Measurements from ENCODE around the gene ABCC1. TPM values are rescaled to one million over a fixed set of nuclear protein-coding genes. Genes with fewer than 3 reads are reported as not detected.
"Not testable (repeated sequence)": the region's sequence is repeated elsewhere in the genome, so short reads cannot be mapped to it uniquely, and the experiment has no call there.

ABCC1 gene
- total RNA-seq, 1 experiment from 2014 or later = 25.0 TPM

GRCh38 chr16:16190546-16190945 lies 241.1 kb downstream of the ABCC1 start:
- POLR2A ChIA-PET (ENCODE audit: low non-redundant PET) = no interaction called here

GRCh38 chr16:16190966-16191365 lies 241.6 kb downstream of the ABCC1 start:
- H3K36me3 ChIP-seq (ENCODE audit: insufficient read depth, low read length, poor library complexity, severe bottlenecking); POLR2A ChIA-PET (ENCODE audit: low non-redundant PET); BruUV-seq (replicated peaks); CTCF ChIA-PET; DNase-seq (ENCODE audit: low spot score); H3K4me1 ChIP-seq (ENCODE audit: insufficient read depth, low read length, poor library complexity, severe bottlenecking); H3K27ac ChIP-seq (ENCODE audit: low read depth, low read length, poor library complexity, severe bottlenecking); H3K4me3 ChIP-seq (ENCODE audit: low read depth, low read length, poor library complexity, severe bottlenecking); H3K9me3 ChIP-seq (ENCODE audit: low read depth, low read length, poor library complexity, severe bottlenecking); H3K27me3 ChIP-seq (replicated peaks; ENCODE audit: insufficient read depth, low read depth, low read length, poor library complexity): not testable (repeated sequence)
- intact Hi-C loops (cut with micrococcal nuclease; ENCODE audit: unreplicated experiment) = loop anchor here (10.0 kb wide), 1 partner anchor 426 kb away; no protein-coding TSS in a partner anchor

More at GRCh38 chr16:16190546-16190945, 241.1 kb downstream of the ABCC1 start:
- no peaks in the 10 kb centered on the region for H3K4me1 ChIP-seq (ENCODE audit: insufficient read depth, low read length, poor library complexity, severe bottlenecking)
- no peak for DNase-seq (ENCODE audit: low spot score)
- H3K27me3 ChIP-seq (replicated peaks; ENCODE audit: insufficient read depth, low read depth, low read length, poor library complexity) = no peaks in the 10 kb centered on the region
- H3K4me3 ChIP-seq (ENCODE audit: low read depth, low read length, poor library complexity, severe bottlenecking) = no peak overlapping the region
- H3K9me3 ChIP-seq (ENCODE audit: low read depth, low read length, poor library complexity, severe bottlenecking) = no peaks in the 10 kb centered on the region
- no peak overlapping the region for H3K27ac ChIP-seq (ENCODE audit: low read depth, low read length, poor library complexity, severe bottlenecking)
- TF ChIP-seq EZH2 (IDR thresholded peaks at IDR 0.05; ENCODE audit: borderline replicate concordance, low read depth, low read length, poor library complexity, severe bottlenecking) (no peak), CTCF (conservative IDR thresholded peaks at IDR 0.05; ENCODE audit: low read depth, low read length) (no peak)
- CTCF ChIA-PET = no interaction called here
- no TSS peak for BruUV-seq (replicated peaks)
- no peaks in the 10 kb centered on the region for H3K36me3 ChIP-seq (ENCODE audit: insufficient read depth, low read length, poor library complexity, severe bottlenecking)
- intact Hi-C loops (cut with micrococcal nuclease; ENCODE audit: unreplicated experiment) = loop anchor here (10.0 kb wide), 1 partner anchor 426 kb away; no protein-coding TSS in a partner anchor

GRCh38 chr16:16191493-16192167 lies 242.2 kb downstream of the ABCC1 start:
- intact Hi-C loops (cut with micrococcal nuclease; ENCODE audit: unreplicated experiment) = loop anchor here (10.0 kb wide), 1 partner anchor 427 kb away; no protein-coding TSS in a partner anchor
- no peaks in the 10 kb centered on the region for H3K36me3 ChIP-seq (ENCODE audit: insufficient read depth, low read length, poor library complexity, severe bottlenecking)
- no peak overlapping the region for H3K4me3 ChIP-seq (ENCODE audit: low read depth, low read length, poor library complexity, severe bottlenecking)
- TF ChIP-seq EZH2 (IDR thresholded peaks at IDR 0.05; ENCODE audit: borderline replicate concordance, low read depth, low read length, poor library complexity, severe bottlenecking) = no peak
- no peak for TF ChIP-seq CTCF (conservative IDR thresholded peaks at IDR 0.05; ENCODE audit: low read depth, low read length)
- BruUV-seq (replicated peaks) = no TSS peak
- CTCF ChIA-PET = no interaction called here
- no peaks in the 10 kb centered on the region for H3K9me3 ChIP-seq (ENCODE audit: low read depth, low read length, poor library complexity, severe bottlenecking)
- DNase-seq (ENCODE audit: low spot score) = no peak
- POLR2A ChIA-PET (ENCODE audit: low non-redundant PET) = no interaction called here
- H3K4me1 ChIP-seq (ENCODE audit: insufficient read depth, low read length, poor library complexity, severe bottlenecking) = no peaks in the 10 kb centered on the region
- no peaks in the 10 kb centered on the region for H3K27me3 ChIP-seq (replicated peaks; ENCODE audit: insufficient read depth, low read depth, low read length, poor library complexity)
- H3K27ac ChIP-seq (ENCODE audit: low read depth, low read length, poor library complexity, severe bottlenecking) = no peak overlapping the region

Other genes with a start within 250 kb of the ABCC1 start
- gene MYH11, start 92.6 kb upstream of the ABCC1 start, total RNA-seq (2021) = not detected in 2 replicates
- gene CEP20, start 61.0 kb upstream of the ABCC1 start, total RNA-seq (2021) = 50.2 and 51.0 TPM in 2 replicates